Mesendoderm (in vitro differentiated cells): ENCODE data around the gene SGIP1.

ENCODE experiments used
- DNase-seq: peaks from one replicate; pipeline ENCODE4 v3.0.0; 2013
- H2AK5ac ChIP-seq: 2 replicates; pipeline ENCODE4 v1.6.1; 2013; ENCODE audit warnings: low read length, inconsistent platforms
- H2BK120ac ChIP-seq: 2 replicates; pipeline ENCODE4 v1.6.1; 2013; ENCODE audit warnings: low read depth, mild to moderate bottlenecking, low read length, moderate library complexity, mixed read lengths
- H2BK15ac ChIP-seq: replicated peaks from 2 replicates; pipeline ENCODE4 v1.6.1; 2013; ENCODE audit warnings: low read depth, mild to moderate bottlenecking, moderate library complexity
- H2BK5ac ChIP-seq: 2 replicates; pipeline ENCODE4 v1.6.1; 2013; ENCODE audit warnings: low read length, inconsistent platforms
- H3K18ac ChIP-seq: 2 replicates; pipeline ENCODE4 v1.6.1; 2013; ENCODE audit warnings: mild to moderate bottlenecking, low read length, mixed read lengths
- H3K23ac ChIP-seq: one replicate; pipeline ENCODE4 v1.6.1; 2013; ENCODE audit warnings: low read length
- H3K27ac ChIP-seq: 2 replicates; pipeline ENCODE4 v1.5.1; 2013; ENCODE audit warnings: low read depth, mild to moderate bottlenecking, inconsistent platforms, low read length, moderate library complexity
- H3K27me3 ChIP-seq: 2 replicates; pipeline ENCODE4 v1.6.1; 2013; ENCODE audit warnings: low read length, control low read depth, mild to moderate bottlenecking, inconsistent platforms; ENCODE audit not compliant: insufficient read depth, poor library complexity
- H3K36me3 ChIP-seq: 2 replicates; pipeline ENCODE4 v1.6.1; 2013; ENCODE audit warnings: low read length, inconsistent platforms; ENCODE audit not compliant: control insufficient read depth, insufficient read depth
- H3K4ac ChIP-seq: one replicate; pipeline ENCODE4 v1.6.1; 2013; ENCODE audit warnings: low read depth, mild to moderate bottlenecking, low read length, moderate library complexity
- H3K4me1 ChIP-seq: 2 replicates; pipeline ENCODE4 v1.6.1; 2013; ENCODE audit warnings: low read depth, low read length, inconsistent platforms; ENCODE audit not compliant: control insufficient read depth
- H3K4me2 ChIP-seq: 2 replicates; pipeline ENCODE4 v1.6.1; 2013; ENCODE audit warnings: low read length
- H3K4me3 ChIP-seq: 2 replicates; pipeline ENCODE4 v1.5.1; 2013; ENCODE audit warnings: mild to moderate bottlenecking, low read length
- H3K56ac ChIP-seq: one replicate; pipeline ENCODE4 v1.6.1; 2013; ENCODE audit warnings: low read length
- H3K79me1 ChIP-seq: 2 replicates; pipeline ENCODE4 v1.6.1; 2013; ENCODE audit warnings: low read length, inconsistent platforms
- H3K79me2 ChIP-seq: 2 replicates; pipeline ENCODE4 v1.6.1; 2013; ENCODE audit warnings: mild to moderate bottlenecking, low read length; ENCODE audit not compliant: control insufficient read depth, insufficient read depth
- H3K9ac ChIP-seq: 2 replicates; pipeline ENCODE4 v1.6.1; 2013; ENCODE audit warnings: low read length, inconsistent platforms
- H4K5ac ChIP-seq: one replicate; pipeline ENCODE4 v1.6.1; 2013; ENCODE audit warnings: low read length
- H4K8ac ChIP-seq: one replicate; pipeline ENCODE4 v1.6.1; 2013; ENCODE audit warnings: low read depth, mild to moderate bottlenecking, control low read depth, low read length, moderate library complexity
- WGBS: extraction: QIAGEN DNeasy Blood & Tissue Kit; methylation state at CpG from one replicate; pipeline ENCODE4 v1.1.7; 2013; ENCODE audit warnings: low lambda C conversion rate, missing lambda C conversion rate; ENCODE audit not compliant: insufficient coverage; ENCODE audit errors: extremely low coverage; 5-methylcytosine and 5-hydroxymethylcytosine counted together

SGIP1 gene

GRCh38 chr1:66617362-66618184 lies 83.6 kb downstream of the SGIP1 start:
- no peaks in the 10 kb centered on the region for H3K4me1 ChIP-seq
- no peak overlapping the region for H4K5ac ChIP-seq
- H3K27me3 ChIP-seq = no peaks in the 10 kb centered on the region
- no peak overlapping the region for H2BK15ac ChIP-seq
- H3K36me3 ChIP-seq = no peaks in the 10 kb centered on the region
- H3K56ac ChIP-seq = no peak overlapping the region
- H4K8ac ChIP-seq = no peak overlapping the region
- H3K79me2 ChIP-seq = no peaks in the 10 kb centered on the region
- H2BK5ac ChIP-seq = no peak overlapping the region
- no peak overlapping the region for H3K4me3 ChIP-seq
- H3K27ac ChIP-seq = no peak overlapping the region
- no peak for DNase-seq
- no peak overlapping the region for H3K4ac ChIP-seq
- no peak overlapping the region for H2AK5ac ChIP-seq
- no peak overlapping the region for H3K23ac ChIP-seq
- no peak overlapping the region for H3K4me2 ChIP-seq
- H3K9ac ChIP-seq = no peak overlapping the region
- no peaks in the 10 kb centered on the region for H3K79me1 ChIP-seq
- H3K18ac ChIP-seq = no peak overlapping the region
- WGBS = no CpG with 5 or more reads among the region's 4 CpGs
- no peak overlapping the region for H2BK120ac ChIP-seq

DNA sequence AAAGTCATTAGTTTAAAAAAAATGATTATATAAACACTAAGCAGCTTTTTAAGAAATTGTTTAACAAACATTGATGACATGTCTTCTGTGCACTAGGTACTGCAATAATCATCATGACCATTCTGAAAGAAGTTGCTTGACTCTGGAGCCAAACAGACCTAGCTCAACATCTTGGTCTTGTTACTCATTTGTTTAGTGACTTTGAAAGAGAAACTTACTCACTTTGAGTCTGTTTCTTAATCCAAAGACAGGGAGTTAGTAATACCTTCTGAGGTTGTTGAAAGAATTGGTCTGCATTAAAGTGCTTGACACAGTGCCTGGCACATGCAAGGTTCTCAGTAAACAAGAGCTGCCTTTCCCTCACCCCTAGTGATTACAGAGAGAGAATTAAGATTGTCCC lies 84.4 kb downstream of the SGIP1 start:
- no peak for DNase-seq
- no peak overlapping the region for H4K8ac ChIP-seq
- no peak overlapping the region for H3K4me2 ChIP-seq
- no peak overlapping the region for H3K56ac ChIP-seq
- no peak overlapping the region for H2BK120ac ChIP-seq
- no peak overlapping the region for H2BK15ac ChIP-seq
- no peak overlapping the region for H2AK5ac ChIP-seq
- no peaks in the 10 kb centered on the region for H3K4me1 ChIP-seq
- no peak overlapping the region for H2BK5ac ChIP-seq
- no peak overlapping the region for H3K4me3 ChIP-seq
- no peaks in the 10 kb centered on the region for H3K36me3 ChIP-seq
- no peak overlapping the region for H3K23ac ChIP-seq
- no peak overlapping the region for H4K5ac ChIP-seq
- no peak overlapping the region for H3K27ac ChIP-seq
- no peak overlapping the region for H3K18ac ChIP-seq
- H3K27me3 ChIP-seq = no peaks in the 10 kb centered on the region
- H3K79me2 ChIP-seq = no peaks in the 10 kb centered on the region
- H3K79me1 ChIP-seq = no peaks in the 10 kb centered on the region
- no peak overlapping the region for H3K4ac ChIP-seq
- no peak overlapping the region for H3K9ac ChIP-seq

DNA sequence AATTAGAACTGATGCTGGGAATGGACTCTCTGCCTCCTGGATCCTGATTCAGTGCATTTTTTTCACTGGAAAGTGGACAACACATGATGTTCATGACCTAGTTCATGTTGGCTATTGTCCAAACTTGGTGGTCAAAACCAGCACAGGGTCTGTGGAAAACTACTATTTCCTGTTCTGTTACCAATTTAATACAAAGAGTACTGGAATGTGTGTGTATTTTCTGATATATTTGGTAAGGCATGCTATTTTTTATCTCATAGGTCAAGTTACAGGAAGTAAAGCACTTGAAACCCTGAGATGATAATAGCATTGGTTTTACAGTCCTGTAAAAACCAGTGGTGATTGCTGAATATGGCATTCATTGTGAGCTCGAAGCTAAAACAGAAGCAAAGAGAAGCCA lies 89.9 kb downstream of the SGIP1 start:
- no peak overlapping the region for H2BK5ac ChIP-seq
- H3K9ac ChIP-seq = no peak overlapping the region
- no peak overlapping the region for H4K5ac ChIP-seq
- no peak overlapping the region for H3K18ac ChIP-seq
- no CpG with 5 or more reads among the region's 1 CpG for WGBS
- H3K4me1 ChIP-seq = no peaks in the 10 kb centered on the region
- no peaks in the 10 kb centered on the region for H3K79me1 ChIP-seq
- H3K79me2 ChIP-seq = no peaks in the 10 kb centered on the region
- no peak overlapping the region for H2BK15ac ChIP-seq
- H3K36me3 ChIP-seq = no peaks in the 10 kb centered on the region
- no peak overlapping the region for H4K8ac ChIP-seq
- no peak overlapping the region for H2AK5ac ChIP-seq
- no peak for DNase-seq
- no peak overlapping the region for H3K56ac ChIP-seq
- no peaks in the 10 kb centered on the region for H3K27me3 ChIP-seq
- no peak overlapping the region for H3K4me2 ChIP-seq
- no peak overlapping the region for H2BK120ac ChIP-seq
- H3K4me3 ChIP-seq = no peak overlapping the region
- no peak overlapping the region for H3K4ac ChIP-seq
- H3K27ac ChIP-seq = no peak overlapping the region
- no peak overlapping the region for H3K23ac ChIP-seq

GRCh38 chr1:66624412-66625060 lies 90.6 kb downstream of the SGIP1 start:
- Histone ChIP-seq H4K5ac (no peak overlapping the region), H4K8ac (no peak overlapping the region), H3K27ac (no peak overlapping the region), H3K9ac (no peak overlapping the region), H3K4ac (no peak overlapping the region), H3K18ac (no peak overlapping the region), H2AK5ac (no peak overlapping the region), H3K23ac (no peak overlapping the region), H2BK5ac (no peak overlapping the region), H3K79me1 (no peaks in the 10 kb centered on the region), H3K56ac (no peak overlapping the region), H3K4me1 (no peaks in the 10 kb centered on the region), H3K79me2 (no peaks in the 10 kb centered on the region), H2BK120ac (no peak overlapping the region), H3K4me2 (no peak overlapping the region), H3K4me3 (no peak overlapping the region), H3K36me3 (no peaks in the 10 kb centered on the region), H3K27me3 (no peaks in the 10 kb centered on the region), H2BK15ac (no peak overlapping the region)
- 100% methylated on average over 1 of the region's 1 CpG for WGBS
- no peak for DNase-seq

DNA sequence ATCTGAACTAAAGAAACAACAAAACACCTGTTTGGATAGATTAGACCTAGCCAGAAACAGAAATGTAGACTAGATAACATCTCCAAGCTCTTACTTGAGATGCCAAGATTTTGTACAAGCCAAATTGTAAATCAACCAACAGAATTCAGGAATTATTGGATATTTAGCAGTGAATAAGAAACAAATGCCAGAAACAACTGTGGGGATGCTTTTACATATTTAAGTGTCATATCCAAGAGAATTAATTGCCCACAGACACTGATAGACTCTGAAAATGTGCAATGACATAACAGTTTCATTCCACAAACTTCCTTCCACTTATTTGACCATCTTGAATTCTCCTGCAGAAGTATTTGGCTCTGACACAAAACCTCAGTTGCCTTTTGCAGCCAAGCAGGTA lies 92.3 kb downstream of the SGIP1 start:
- H3K79me2 ChIP-seq = no peaks in the 10 kb centered on the region
- H3K79me1 ChIP-seq = no peaks in the 10 kb centered on the region
- no peak overlapping the region for H3K27ac ChIP-seq
- no peak overlapping the region for H2BK5ac ChIP-seq
- H3K9ac ChIP-seq = no peak overlapping the region
- no peak for DNase-seq
- H3K4me1 ChIP-seq = no peaks in the 10 kb centered on the region
- no peak overlapping the region for H3K56ac ChIP-seq
- no peak overlapping the region for H2BK120ac ChIP-seq
- H3K27me3 ChIP-seq = no peaks in the 10 kb centered on the region
- H3K23ac ChIP-seq = no peak overlapping the region
- H4K8ac ChIP-seq = no peak overlapping the region
- no peak overlapping the region for H3K4me3 ChIP-seq
- H3K4ac ChIP-seq = no peak overlapping the region
- no peak overlapping the region for H4K5ac ChIP-seq
- H2AK5ac ChIP-seq = no peak overlapping the region
- H3K18ac ChIP-seq = no peak overlapping the region
- no peak overlapping the region for H3K4me2 ChIP-seq
- H2BK15ac ChIP-seq = no peak overlapping the region
- no peaks in the 10 kb centered on the region for H3K36me3 ChIP-seq

- H3K18ac ChIP-seq = no peak overlapping the region
- WGBS = no CpG with 5 or more reads among the region's 1 CpG
- H4K5ac ChIP-seq = no peak overlapping the region
- no peaks in the 10 kb centered on the region for H3K79me1 ChIP-seq
- H3K36me3 ChIP-seq = no peaks in the 10 kb centered on the region
- no peak overlapping the region for H3K56ac ChIP-seq
- H2BK5ac ChIP-seq = no peak overlapping the region
- H2BK120ac ChIP-seq = no peak overlapping the region
- no peak overlapping the region for H4K8ac ChIP-seq
- no peaks in the 10 kb centered on the region for H3K79me2 ChIP-seq
- no peak overlapping the region for H3K4ac ChIP-seq
- no peaks in the 10 kb centered on the region for H3K4me1 ChIP-seq
- H2AK5ac ChIP-seq = no peak overlapping the region
- no peak overlapping the region for H3K9ac ChIP-seq
- H3K4me2 ChIP-seq = no peak overlapping the region
- no peak overlapping the region for H3K27ac ChIP-seq
- no peaks in the 10 kb centered on the region for H3K27me3 ChIP-seq
- no peak overlapping the region for H3K23ac ChIP-seq
- no peak overlapping the region for H3K4me3 ChIP-seq
- no peak for DNase-seq
- no peak overlapping the region for H2BK15ac ChIP-seq
Observed at GRCh38 chr1:66628926-66629325, 95.0 kb downstream of the SGIP1 start.
